ENCODE data around the gene ADK. TPM values are rescaled to one million over a fixed set of nuclear protein-coding genes. Genes with fewer than 3 reads are reported as not detected.

Gene ADK
- total and polyA plus RNA-seq, 2 donors from 2014 or later: 33.0 to 38.3 TPM

GRCh38 chr10:74708246-74708645 is 557.2 kb downstream of the ADK start:
- H3K9me3 ChIP-seq (ENCODE audit: control insufficient read depth in 2 of 3, insufficient read depth in 1 of 3, low read length in 3 of 3): no peaks in the 10 kb centered on the region
- DNase-seq: no peak
- no peaks in the 10 kb centered on the region for H3K27me3 ChIP-seq (ENCODE audit: control insufficient read depth, insufficient read depth, low read length)
- H3K4me3 ChIP-seq (ENCODE audit: low read length in 3 of 3): no peak overlapping the region
- no peak overlapping the region for H3K9ac ChIP-seq (ENCODE audit: low read length in 3 of 3)
- H3K27ac ChIP-seq (ENCODE audit: low read depth in 2 of 2, low read length in 2 of 2): no peak overlapping the region
- FAIRE-seq: no peak
- intact Hi-C loops (cut with DNase I): no loop called here
- no peaks in the 10 kb centered on the region for H3K36me3 ChIP-seq (ENCODE audit: control insufficient read depth in 2 of 3, insufficient read depth in 3 of 3, low read length in 3 of 3)
- no peak for TF ChIP-seq CTCF (IDR thresholded peaks at IDR 0.05; ENCODE audit: borderline replicate concordance, extremely low read depth, insufficient read depth)
- no peaks in the 10 kb centered on the region for H3K4me1 ChIP-seq (ENCODE audit: control insufficient read depth in 2 of 3, insufficient read depth in 2 of 3, low read depth in 1 of 3, low read length in 3 of 3)

DNA sequence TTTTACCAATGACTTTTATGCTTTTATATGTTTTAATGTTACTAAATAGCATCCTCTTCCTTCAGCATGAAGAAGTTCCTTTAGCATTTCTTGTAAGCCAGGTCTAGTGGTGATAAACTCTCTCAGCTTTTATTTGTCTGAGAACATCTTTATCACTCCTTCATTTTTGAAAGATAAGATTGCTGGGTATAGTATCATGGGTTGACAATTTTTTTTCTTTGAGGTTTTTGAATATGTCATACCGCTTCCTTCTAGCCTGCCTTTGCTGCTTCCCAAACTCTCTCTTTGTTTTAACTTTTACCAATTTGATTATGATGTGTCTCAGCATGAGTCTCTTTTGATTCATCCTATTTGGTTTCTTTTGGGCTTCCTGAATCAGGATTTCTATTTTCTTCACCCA is 567.2 kb downstream of the ADK start:
- FAIRE-seq: no peak
- no peak overlapping the region for H3K4me3 ChIP-seq (ENCODE audit: low read length in 3 of 3)

GRCh38 chr10:74728225-74728624 is 577.2 kb downstream of the ADK start:
- no peak for FAIRE-seq
- no peak for TF ChIP-seq CTCF (IDR thresholded peaks at IDR 0.05; ENCODE audit: borderline replicate concordance, extremely low read depth, insufficient read depth)
- intact Hi-C loops (cut with DNase I): no loop called here

More for the DNA sequence above, 567.2 kb downstream of the ADK start:
- no peak for DNase-seq
- Histone ChIP-seq H3K9me3 (ENCODE audit: control insufficient read depth in 2 of 3, insufficient read depth in 1 of 3, low read length in 3 of 3) (peaks cover 0 to 14% (median 4%) of the 10 kb centered on the region in 3 donors), H3K9ac (ENCODE audit: low read length in 3 of 3) (no peak overlapping the region), H3K27ac (ENCODE audit: low read depth in 2 of 2, low read length in 2 of 2) (no peak overlapping the region), H3K4me1 (ENCODE audit: control insufficient read depth in 2 of 3, insufficient read depth in 2 of 3, low read depth in 1 of 3, low read length in 3 of 3) (no peaks in the 10 kb centered on the region), H3K27me3 (ENCODE audit: control insufficient read depth, insufficient read depth, low read length) (no peaks in the 10 kb centered on the region), H3K36me3 (ENCODE audit: control insufficient read depth in 2 of 3, insufficient read depth in 3 of 3, low read length in 3 of 3) (no peaks in the 10 kb centered on the region)
- TF ChIP-seq CTCF (IDR thresholded peaks at IDR 0.05; ENCODE audit: borderline replicate concordance, extremely low read depth, insufficient read depth): no peak
- intact Hi-C loops (cut with DNase I): no loop called here

DNA sequence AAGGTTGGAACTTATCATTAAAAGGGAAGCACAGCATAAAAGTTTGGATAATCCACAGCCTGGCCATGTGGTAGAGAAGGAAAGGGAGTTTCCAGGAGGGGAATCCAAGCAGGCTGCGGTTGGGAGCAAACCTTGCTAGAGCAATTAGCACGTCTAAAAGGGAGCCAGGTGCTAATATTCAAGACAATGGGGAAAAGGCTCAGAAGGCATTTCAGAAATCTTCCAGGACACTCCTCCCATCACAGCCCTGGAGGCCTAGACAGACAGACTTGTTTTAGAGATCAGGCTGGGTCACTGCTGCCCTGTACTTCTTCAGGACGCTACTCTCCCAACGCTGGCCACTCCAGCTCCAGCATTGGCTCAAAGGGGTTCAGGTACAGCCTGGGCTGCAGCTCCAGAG is 579.2 kb downstream of the ADK start:
- intact Hi-C loops (cut with DNase I): no loop called here
- no peak overlapping the region for H3K9ac ChIP-seq (ENCODE audit: low read length in 3 of 3)
- H3K27me3 ChIP-seq (ENCODE audit: control insufficient read depth, insufficient read depth, low read length): no peaks in the 10 kb centered on the region
- no peaks in the 10 kb centered on the region for H3K36me3 ChIP-seq (ENCODE audit: control insufficient read depth in 2 of 3, insufficient read depth in 3 of 3, low read length in 3 of 3)
- TF ChIP-seq CTCF (IDR thresholded peaks at IDR 0.05; ENCODE audit: borderline replicate concordance, extremely low read depth, insufficient read depth): no peak
- H3K9me3 ChIP-seq (ENCODE audit: control insufficient read depth in 2 of 3, insufficient read depth in 1 of 3, low read length in 3 of 3): no peaks in the 10 kb centered on the region
- DNase-seq (no peak), FAIRE-seq (no peak)
- H3K27ac ChIP-seq (ENCODE audit: low read depth in 2 of 2, low read length in 2 of 2): no peak overlapping the region
- no peaks in the 10 kb centered on the region for H3K4me1 ChIP-seq (ENCODE audit: control insufficient read depth in 2 of 3, insufficient read depth in 2 of 3, low read depth in 1 of 3, low read length in 3 of 3)
- H3K4me3 ChIP-seq (ENCODE audit: low read length in 3 of 3): no peak overlapping the region

More at GRCh38 chr10:74728225-74728624, 577.2 kb downstream of the ADK start:
- Histone ChIP-seq H3K9ac (ENCODE audit: low read length in 3 of 3) (no peak overlapping the region), H3K4me1 (ENCODE audit: control insufficient read depth in 2 of 3, insufficient read depth in 2 of 3, low read depth in 1 of 3, low read length in 3 of 3) (no peaks in the 10 kb centered on the region), H3K4me3 (ENCODE audit: low read length in 3 of 3) (no peak overlapping the region), H3K9me3 (ENCODE audit: control insufficient read depth in 2 of 3, insufficient read depth in 1 of 3, low read length in 3 of 3) (no peaks in the 10 kb centered on the region), H3K36me3 (ENCODE audit: control insufficient read depth in 2 of 3, insufficient read depth in 3 of 3, low read length in 3 of 3) (no peaks in the 10 kb centered on the region), H3K27ac (ENCODE audit: low read depth in 2 of 2, low read length in 2 of 2) (no peak overlapping the region), H3K27me3 (ENCODE audit: control insufficient read depth, insufficient read depth, low read length) (no peaks in the 10 kb centered on the region)
- DNase-seq: no peak
